GM19395 (cell line): ENCODE data around the gene ZFAND3.

Source experiments
- ATAC-seq: cut with Tn5 transposase; IDR thresholded peaks from one replicate; pipeline ENCODE4 v1.9.1; 2021; ENCODE audit warnings: mild to moderate bottlenecking, moderate library complexity; ENCODE audit not compliant: unreplicated experiment

The ZFAND3 gene

DNA sequence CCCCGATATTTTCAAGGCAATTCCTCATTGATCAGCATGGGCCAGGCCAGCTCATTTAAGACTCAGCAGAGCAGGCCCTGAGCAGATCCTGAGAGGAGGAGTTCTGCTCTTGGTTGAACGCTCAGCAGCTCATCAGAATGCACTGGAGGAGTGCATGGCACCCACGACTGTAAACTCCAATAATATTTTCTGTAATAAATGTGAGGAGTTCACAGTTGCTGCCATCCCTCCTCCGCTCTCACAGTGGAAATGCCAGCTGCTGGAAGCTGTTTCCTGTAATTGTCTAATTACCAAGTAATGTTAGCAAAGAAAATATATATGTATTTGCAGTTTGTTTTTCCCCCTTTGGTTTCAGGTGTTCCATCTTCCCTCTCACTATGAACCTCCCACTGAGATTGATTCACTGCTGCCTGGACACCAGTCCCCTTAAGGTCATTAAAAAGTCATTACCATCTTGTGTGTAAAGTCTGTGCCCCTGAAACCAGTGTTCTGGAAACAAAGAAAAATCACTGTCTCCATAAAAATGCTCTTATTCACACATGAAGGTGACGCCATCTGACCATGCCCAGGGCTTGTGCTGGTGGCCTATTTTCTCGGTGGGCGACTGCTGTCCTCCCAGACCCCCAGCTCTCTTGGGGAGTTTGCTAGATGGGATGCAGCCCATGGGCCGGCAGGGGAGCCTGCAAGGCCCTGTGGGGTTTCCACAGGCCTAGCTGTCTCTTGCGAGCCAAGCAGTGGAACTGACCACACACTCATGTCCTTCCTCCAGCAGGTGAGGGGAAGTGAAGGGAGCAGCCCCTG, 374.2 kb downstream of the ZFAND3 start:
- ATAC-seq = no peak

DNA sequence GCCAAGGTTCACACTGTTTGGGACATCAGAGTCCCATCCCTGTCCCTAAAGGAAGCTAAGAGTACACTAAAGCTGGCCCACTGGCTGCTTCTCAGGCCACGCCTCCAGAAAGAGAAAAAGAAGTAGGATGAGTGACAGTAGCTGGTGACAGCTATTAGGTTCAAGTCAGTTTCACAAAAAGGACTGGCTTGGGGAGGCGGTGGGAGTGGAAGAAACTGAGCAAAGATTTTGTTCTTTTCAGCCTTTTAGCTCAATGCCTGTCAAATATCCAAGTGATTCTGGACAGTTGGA, 374.7 kb downstream of the ZFAND3 start:
- ATAC-seq = no peak

DNA sequence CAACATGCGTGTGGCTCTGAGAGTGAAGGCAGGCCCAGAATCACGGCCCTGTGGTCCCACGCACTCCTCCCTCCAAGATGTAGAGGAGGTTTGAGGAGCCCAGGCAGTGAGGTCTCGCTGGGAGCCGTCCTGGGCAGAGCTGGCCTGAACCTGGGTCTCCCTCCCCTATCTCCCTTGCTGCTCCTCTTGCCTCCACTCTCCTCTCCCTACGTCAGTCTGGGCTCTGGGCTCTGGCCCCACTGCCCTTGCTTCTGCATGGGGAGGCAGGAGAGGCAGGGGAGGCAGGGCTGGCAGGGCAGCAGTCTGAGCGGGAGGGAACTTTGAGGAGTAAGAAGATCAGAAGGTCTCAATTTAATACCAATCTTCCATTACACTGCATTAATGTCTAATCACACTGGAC, 375.1 kb downstream of the ZFAND3 start:
- ATAC-seq = no peak

DNA sequence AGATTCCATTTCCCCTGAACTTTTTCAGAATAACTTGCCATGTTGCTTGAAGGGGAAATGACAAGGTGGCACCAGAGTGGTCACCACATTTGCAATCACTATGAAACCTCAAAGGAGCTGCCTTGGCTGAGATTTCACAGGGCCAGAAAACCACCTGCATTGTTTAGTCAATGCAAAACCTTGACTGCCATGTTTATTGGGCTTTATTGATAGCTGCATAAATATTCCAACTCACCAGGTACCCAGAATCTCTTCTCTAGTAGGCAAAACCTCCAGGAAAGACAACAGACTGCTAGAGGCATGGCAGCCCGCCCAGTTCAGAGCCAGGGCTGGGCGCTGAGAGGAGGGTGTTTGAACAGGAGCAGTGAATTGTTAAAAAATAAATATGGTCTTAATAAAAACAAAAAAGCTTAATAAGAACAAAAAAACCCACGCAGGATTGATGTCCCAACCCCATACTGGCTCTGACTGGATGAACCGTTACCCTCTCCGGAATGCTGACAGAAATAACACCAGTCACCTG, 375.6 kb downstream of the ZFAND3 start:
- ATAC-seq = no peak

DNA sequence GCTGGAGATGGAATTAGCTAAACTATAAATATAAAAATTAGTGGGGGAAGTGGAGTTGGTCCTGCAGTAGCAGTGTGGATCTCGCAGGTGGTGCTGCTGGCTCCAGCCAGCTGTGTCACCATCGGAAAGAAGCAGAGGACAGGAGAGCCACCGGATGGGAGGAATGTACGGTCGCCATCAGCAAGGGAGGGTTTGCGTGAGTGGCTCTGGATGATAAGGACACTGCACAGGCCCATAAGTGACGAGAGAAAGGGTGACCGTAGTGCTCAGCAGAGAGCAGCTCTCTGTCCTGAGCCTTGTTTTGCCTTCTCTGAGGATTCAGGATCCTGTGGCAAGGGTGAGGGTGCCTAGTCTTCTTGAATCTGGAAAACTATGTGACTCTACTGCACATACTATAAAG, 378.7 kb downstream of the ZFAND3 start:
- ATAC-seq = no peak
